ENCODE results near the gene TBCB.
"Not testable (repeated sequence)": the region's sequence is repeated elsewhere in the genome, so short reads cannot be mapped to it uniquely, and the experiment has no call there.

Gene TBCB, protein sequence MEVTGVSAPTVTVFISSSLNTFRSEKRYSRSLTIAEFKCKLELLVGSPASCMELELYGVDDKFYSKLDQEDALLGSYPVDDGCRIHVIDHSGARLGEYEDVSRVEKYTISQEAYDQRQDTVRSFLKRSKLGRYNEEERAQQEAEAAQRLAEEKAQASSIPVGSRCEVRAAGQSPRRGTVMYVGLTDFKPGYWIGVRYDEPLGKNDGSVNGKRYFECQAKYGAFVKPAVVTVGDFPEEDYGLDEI

DNA sequence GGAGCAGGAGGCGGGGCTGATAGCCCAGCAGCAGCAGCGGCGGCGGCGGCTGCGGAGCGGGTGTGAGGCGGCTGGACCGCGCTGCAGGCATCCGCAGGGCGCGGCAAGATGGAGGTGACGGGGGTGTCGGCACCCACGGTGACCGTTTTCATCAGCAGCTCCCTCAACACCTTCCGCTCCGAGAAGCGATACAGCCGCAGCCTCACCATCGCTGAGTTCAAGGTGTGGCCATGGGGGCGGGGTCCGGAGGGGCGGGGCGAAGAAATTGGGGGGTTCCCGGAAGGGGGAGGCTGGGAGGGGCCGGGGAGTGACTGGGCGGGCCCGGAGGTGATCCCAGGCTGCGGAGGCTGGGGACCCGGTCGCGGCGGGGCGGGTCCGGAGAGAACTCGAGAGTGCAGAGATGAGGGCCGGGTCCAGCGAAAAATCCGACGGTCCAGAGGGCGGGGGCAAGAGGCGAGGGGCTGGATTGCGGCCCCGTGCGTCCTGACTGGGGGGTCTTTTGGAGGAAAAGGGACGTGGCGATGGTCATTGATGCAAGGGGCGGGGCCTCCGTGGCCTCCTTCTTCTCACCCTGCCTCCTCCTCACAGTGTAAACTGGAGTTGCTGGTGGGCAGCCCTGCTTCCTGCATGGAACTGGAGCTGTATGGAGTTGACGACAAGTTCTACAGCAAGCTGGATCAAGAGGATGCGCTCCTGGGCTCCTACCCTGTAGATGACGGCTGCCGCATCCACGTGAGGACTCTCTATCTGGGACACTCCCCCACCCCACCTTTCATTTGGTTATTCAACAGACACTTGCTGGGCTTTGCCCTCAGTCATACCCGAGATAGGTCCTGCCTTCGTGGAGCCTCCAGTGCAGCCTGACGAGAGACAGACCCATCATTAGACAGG, at the start of gene TBCB:
TBCB (plus strand) TSS at position 16 of the 891 bp plus-strand sequence; CDS start at position 109, 93 bp downstream.
- in situ Hi-C loops (cut with HindIII; ENCODE audit: low sequenced_read_pairs): no loop called here
- H3K4me3 ChIP-seq (ENCODE audit: low read depth, low read length): peak within 1 kb of the TSS; percentile 95
- TF ChIP-seq, protein P1, sequence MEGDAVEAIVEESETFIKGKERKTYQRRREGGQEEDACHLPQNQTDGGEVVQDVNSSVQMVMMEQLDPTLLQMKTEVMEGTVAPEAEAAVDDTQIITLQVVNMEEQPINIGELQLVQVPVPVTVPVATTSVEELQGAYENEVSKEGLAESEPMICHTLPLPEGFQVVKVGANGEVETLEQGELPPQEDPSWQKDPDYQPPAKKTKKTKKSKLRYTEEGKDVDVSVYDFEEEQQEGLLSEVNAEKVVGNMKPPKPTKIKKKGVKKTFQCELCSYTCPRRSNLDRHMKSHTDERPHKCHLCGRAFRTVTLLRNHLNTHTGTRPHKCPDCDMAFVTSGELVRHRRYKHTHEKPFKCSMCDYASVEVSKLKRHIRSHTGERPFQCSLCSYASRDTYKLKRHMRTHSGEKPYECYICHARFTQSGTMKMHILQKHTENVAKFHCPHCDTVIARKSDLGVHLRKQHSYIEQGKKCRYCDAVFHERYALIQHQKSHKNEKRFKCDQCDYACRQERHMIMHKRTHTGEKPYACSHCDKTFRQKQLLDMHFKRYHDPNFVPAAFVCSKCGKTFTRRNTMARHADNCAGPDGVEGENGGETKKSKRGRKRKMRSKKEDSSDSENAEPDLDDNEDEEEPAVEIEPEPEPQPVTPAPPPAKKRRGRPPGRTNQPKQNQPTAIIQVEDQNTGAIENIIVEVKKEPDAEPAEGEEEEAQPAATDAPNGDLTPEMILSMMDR (IDR thresholded peaks at IDR 0.05; ENCODE audit: low read depth, low read length): no peak
- DNase-seq (ENCODE audit: low read depth, low spot score): peak; percentile 42

GRCh38 chr19:36067681-36068080, 47.6 kb upstream of the TBCB start:
- TF ChIP-seq, protein P1 (IDR thresholded peaks at IDR 0.05; ENCODE audit: low read depth, low read length): no peak
- no peak for DNase-seq (ENCODE audit: low read depth, low spot score)
- no peak overlapping the region for H3K4me3 ChIP-seq (ENCODE audit: low read depth, low read length)
- in situ Hi-C loops (cut with HindIII; ENCODE audit: low sequenced_read_pairs): no loop called here

DNA sequence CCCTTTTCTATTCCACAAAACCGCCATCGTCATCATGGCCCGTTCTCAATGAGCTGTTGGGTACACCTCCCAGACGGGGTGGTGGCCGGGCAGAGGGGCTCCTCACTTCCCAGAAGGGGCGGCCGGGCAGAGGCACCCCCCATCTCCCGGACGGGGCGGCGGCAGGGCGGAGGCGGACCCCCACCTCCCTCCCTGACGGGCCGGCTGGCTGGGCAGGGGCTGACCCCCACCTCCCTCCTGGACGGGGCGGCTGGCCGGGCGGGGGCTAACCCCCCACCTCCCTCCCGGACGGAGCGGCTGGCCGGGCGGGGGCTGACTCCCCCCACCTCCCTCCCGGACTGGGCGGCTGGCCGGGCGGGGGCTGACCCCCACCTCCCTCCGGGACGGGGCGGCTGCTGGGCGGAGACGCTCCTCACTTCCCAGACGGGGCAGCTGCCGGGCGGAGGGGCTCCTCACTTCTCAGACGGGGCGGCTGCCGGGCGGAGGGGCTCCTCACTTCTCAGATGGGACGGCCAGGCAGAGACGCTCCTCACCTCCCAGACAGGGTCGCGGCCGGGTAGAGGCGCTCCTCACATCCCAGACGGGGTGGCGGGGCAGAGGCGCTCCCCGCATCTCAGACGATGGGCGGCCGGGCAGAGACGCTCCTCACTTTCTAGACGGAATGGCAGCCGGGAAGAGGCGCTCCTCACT, 46.3 kb upstream of the TBCB start:
- H3K4me3 ChIP-seq (ENCODE audit: low read depth, low read length); DNase-seq (ENCODE audit: low read depth, low spot score); in situ Hi-C loops (cut with HindIII; ENCODE audit: low sequenced_read_pairs): not testable (repeated sequence)

GRCh38 chr19:36072081-36072480, 43.2 kb upstream of the TBCB start:
- H3K4me3 ChIP-seq (ENCODE audit: low read depth, low read length): no peak overlapping the region
- TF ChIP-seq, protein P1 (IDR thresholded peaks at IDR 0.05; ENCODE audit: low read depth, low read length): no peak
- in situ Hi-C loops (cut with HindIII; ENCODE audit: low sequenced_read_pairs): no loop called here
- DNase-seq (ENCODE audit: low read depth, low spot score): no peak

- TF ChIP-seq, protein P1 (IDR thresholded peaks at IDR 0.05; ENCODE audit: low read depth, low read length): no peak
- H3K4me3 ChIP-seq (ENCODE audit: low read depth, low read length): no peak overlapping the region
- in situ Hi-C loops (cut with HindIII; ENCODE audit: low sequenced_read_pairs): no loop called here
- DNase-seq (ENCODE audit: low read depth, low spot score): no peak
Measured at GRCh38 chr19:36073121-36073876, 42.0 kb upstream of the TBCB start.

DNA sequence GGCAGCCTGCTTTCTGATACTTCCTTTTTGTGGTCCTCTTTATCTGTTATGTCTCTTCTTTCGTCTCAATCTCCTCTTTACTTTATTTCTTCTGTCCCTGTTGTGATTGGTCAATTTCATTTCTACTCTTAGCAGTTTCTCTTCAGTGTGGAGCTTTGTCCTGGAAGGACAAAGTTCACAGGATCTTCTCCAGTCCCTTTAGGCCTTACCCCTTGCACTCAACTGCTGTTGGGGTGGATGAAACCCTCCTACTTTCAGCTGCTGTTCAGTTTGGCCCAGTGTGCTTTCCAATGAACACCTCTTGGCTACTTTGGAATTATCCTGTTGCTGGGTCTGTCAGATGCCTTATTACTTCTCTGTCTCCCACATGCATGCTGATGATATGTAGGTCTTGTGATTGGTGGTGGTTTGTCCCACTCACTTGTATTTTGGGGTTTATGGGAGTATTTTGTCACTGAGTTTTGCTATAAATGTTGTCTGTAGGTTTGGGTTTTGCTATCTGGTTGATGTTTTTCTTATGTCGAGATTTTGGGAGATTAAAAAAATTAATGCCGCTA, 35.8 kb upstream of the TBCB start:
- no peak overlapping the region for H3K4me3 ChIP-seq (ENCODE audit: low read depth, low read length)
- TF ChIP-seq, protein P1 (IDR thresholded peaks at IDR 0.05; ENCODE audit: low read depth, low read length): no peak
- DNase-seq (ENCODE audit: low read depth, low spot score): no peak
- in situ Hi-C loops (cut with HindIII; ENCODE audit: low sequenced_read_pairs): no loop called here
